H1 (cell line): Measurements from ENCODE around the gene MS4A5. TPM values are rescaled to one million over a fixed set of nuclear protein-coding genes. Genes with fewer than 3 reads are reported as not detected.

ENCODE experiments used
- CTCF ChIA-PET: fragments of 300-600 bp; sonication (Branson Sonifier 250); formaldehyde crosslinking; loops from one replicate; lab custom pipeline; 2021; ENCODE audit not compliant: partially characterized antibody; lab: Charles Lee
- POLR2A ChIA-PET: fragments of 300-600 bp; sonication (Branson Sonifier 250); formaldehyde crosslinking; loops from one replicate; lab custom pipeline; 2021; ENCODE audit warnings: inconsistent platforms; ENCODE audit not compliant: partially characterized antibody; lab: Charles Lee
- DNase-seq, 2 experiments: peaks; one replicate each; pipeline versions ENCODE4 v3.0.0 to v3.0.0-alpha.2; 2010 to 2022; ENCODE audit warnings: low spot score in 2 of 2, low read depth in 1 of 2, mixed read lengths in 1 of 2
- FAIRE-seq: peaks from 2 replicates; lab custom pipeline; 2011; peaks lifted over from hg19 to GRCh38; lab: Jason Lieb, UNC
- H2AFZ ChIP-seq: 2 replicates; pipeline ENCODE4 v1.8.1; 2012; ENCODE audit warnings: low read length, inconsistent platforms
- H2AK5ac ChIP-seq: 2 replicates; pipeline ENCODE4 v1.6.1; 2013; ENCODE audit warnings: low read depth, low read length
- H2BK120ac ChIP-seq: replicated peaks from 2 replicates; pipeline ENCODE3; 2013; ENCODE audit warnings: low read depth, low read length, inconsistent platforms
- H2BK12ac ChIP-seq: 2 replicates; pipeline ENCODE4 v1.6.1; 2013; ENCODE audit warnings: low read depth, low read length
- H2BK15ac ChIP-seq: 2 replicates; pipeline ENCODE4 v1.6.1; 2013; ENCODE audit warnings: low read length
- H2BK20ac ChIP-seq: 2 replicates; pipeline ENCODE4 v1.6.1; 2013; ENCODE audit warnings: low read length
- H2BK5ac ChIP-seq: 2 replicates; pipeline ENCODE4 v1.6.1; 2013; ENCODE audit warnings: low read depth, low read length
- H3K14ac ChIP-seq: 2 replicates; pipeline ENCODE4 v1.6.1; 2013; ENCODE audit warnings: inconsistent platforms; ENCODE audit not compliant: insufficient read length
- H3K18ac ChIP-seq: 2 replicates; pipeline ENCODE4 v1.6.1; 2013; ENCODE audit warnings: low read length; ENCODE audit errors: extremely low read depth
- H3K23ac ChIP-seq: 2 replicates; pipeline ENCODE4 v1.6.1; 2013; ENCODE audit warnings: inconsistent platforms; ENCODE audit not compliant: insufficient read length
- H3K23me2 ChIP-seq: 2 replicates; pipeline ENCODE4 v1.6.1; 2013; ENCODE audit warnings: low read depth, low read length
- H3K27ac ChIP-seq: 2 replicates; pipeline ENCODE4 v1.6.1; 2011; ENCODE audit warnings: low read depth, low read length, inconsistent platforms
- H3K27me3 ChIP-seq, 4 experiments: replicated peaks in 1 of 4; 1 replicate in 1 of 4; 2 replicates in 3 of 4; pipeline versions ENCODE4 v1.6.1 to v1.8.1; 2011 to 2013; ENCODE audit warnings: low read length in 3 of 4, mild to moderate bottlenecking in 3 of 4, inconsistent platforms in 2 of 4, mixed read lengths in 2 of 4, moderate library complexity in 1 of 4; ENCODE audit not compliant: control insufficient read depth in 3 of 4, insufficient read depth in 3 of 4; ENCODE audit errors: extremely low read depth in 1 of 4
- H3K36me3 ChIP-seq, 4 experiments: 2 replicates each; pipeline versions ENCODE4 v1.6.1 to v1.8.1; 2011 to 2013; ENCODE audit warnings: mild to moderate bottlenecking in 4 of 4, low read length in 3 of 4, moderate library complexity in 2 of 4, control low read depth in 1 of 4, inconsistent platforms in 1 of 4; ENCODE audit not compliant: insufficient read depth in 4 of 4, control insufficient read depth in 2 of 4
- H3K4ac ChIP-seq: replicated peaks from 2 replicates; pipeline ENCODE3; 2013; ENCODE audit warnings: low read length, low read depth, mixed read lengths, inconsistent platforms; ENCODE audit not compliant: insufficient read length
- H3K4me1 ChIP-seq, 4 experiments: replicated peaks in 1 of 4; 1 replicate in 1 of 4; 2 replicates in 3 of 4; pipeline versions ENCODE4 v1.6.1 to v1.8.1; 2011 to 2013; ENCODE audit warnings: low read length in 3 of 4, inconsistent platforms in 2 of 4, mixed read lengths in 1 of 4; ENCODE audit not compliant: insufficient read depth in 4 of 4, control insufficient read depth in 3 of 4
- H3K4me2 ChIP-seq, 2 experiments: 2 replicates each; pipeline versions ENCODE4 v1.6.1 to v1.8.1; 2011 to 2013; ENCODE audit warnings: low read depth in 2 of 2, low read length in 2 of 2, control low read depth in 1 of 2, inconsistent platforms in 1 of 2, mild to moderate bottlenecking in 1 of 2; ENCODE audit not compliant: insufficient read depth in 1 of 2
- H3K4me3 ChIP-seq, 4 experiments: fragments of 200-600, 300-600 bp in 1 of 4; sonication (generic), shearing (Covaris generic), sonication (Bioruptor Twin) in 1 of 4; 2 replicates each; pipeline versions ENCODE4 v1.5.1 to v1.8.1; 2011 to 2016; ENCODE audit warnings: low read length in 4 of 4, low read depth in 3 of 4, control low read depth in 2 of 4, inconsistent platforms in 2 of 4, mild to moderate bottlenecking in 2 of 4, mixed read lengths in 1 of 4, moderate library complexity in 1 of 4; ENCODE audit not compliant: insufficient read depth in 2 of 4; ENCODE audit errors: extremely low read depth in 1 of 4
- H3K56ac ChIP-seq: replicated peaks from 2 replicates; pipeline ENCODE3; 2013; ENCODE audit warnings: low read depth, mild to moderate bottlenecking, mixed read lengths, low read length, inconsistent platforms; ENCODE audit not compliant: insufficient read length
- H3K79me1 ChIP-seq: 2 replicates; pipeline ENCODE4 v1.6.1; 2013; ENCODE audit warnings: low read depth, low read length, control low read depth
- H3K79me2 ChIP-seq, 2 experiments: 2 replicates each; pipeline versions ENCODE4 v1.6.1 to v1.8.1; 2012 to 2013; ENCODE audit warnings: low read length in 2 of 2, mild to moderate bottlenecking in 2 of 2, inconsistent platforms in 1 of 2; ENCODE audit not compliant: insufficient read depth in 2 of 2, control insufficient read depth in 1 of 2
- H3K9ac ChIP-seq, 4 experiments: replicated peaks in 1 of 4; 1 replicate in 1 of 4; 2 replicates in 3 of 4; pipeline versions ENCODE4 v1.6.1 to v1.8.1; 2011 to 2013; ENCODE audit warnings: low read depth in 3 of 4, low read length in 3 of 4, control low read depth in 2 of 4, mild to moderate bottlenecking in 2 of 4, moderate library complexity in 2 of 4, inconsistent platforms in 1 of 4; ENCODE audit errors: extremely low read depth in 1 of 4
- H3K9me3 ChIP-seq, 2 experiments: 2 replicates each; pipeline versions ENCODE4 v1.6.1 to v1.8.1; 2012 to 2013; ENCODE audit warnings: mild to moderate bottlenecking in 2 of 2, moderate library complexity in 2 of 2, control low read depth in 1 of 2, inconsistent platforms in 1 of 2, low read depth in 1 of 2, low read length in 1 of 2, mixed read lengths in 1 of 2; ENCODE audit not compliant: insufficient read depth in 2 of 2
- H4K20me1 ChIP-seq, 2 experiments: replicated peaks in 1 of 2; 2 replicates each; pipeline versions ENCODE3 to v1.8.1; 2011 to 2013; ENCODE audit warnings: inconsistent platforms in 2 of 2, low read length in 2 of 2, mild to moderate bottlenecking in 1 of 2; ENCODE audit not compliant: insufficient read depth in 2 of 2, control insufficient read depth in 1 of 2
- H4K5ac ChIP-seq: 2 replicates; pipeline ENCODE4 v1.6.1; 2013; ENCODE audit warnings: low read length, low read depth, mixed read lengths, inconsistent platforms; ENCODE audit not compliant: insufficient read length
- H4K8ac ChIP-seq: 2 replicates; pipeline ENCODE4 v1.8.0; 2013; ENCODE audit warnings: mild to moderate bottlenecking, moderate library complexity, low read length, inconsistent platforms; ENCODE audit not compliant: insufficient read depth; ENCODE audit errors: extremely low read depth
- H4K91ac ChIP-seq: replicated peaks from 2 replicates; pipeline ENCODE3; 2013; ENCODE audit warnings: low read length, mixed read lengths, inconsistent platforms; ENCODE audit not compliant: insufficient read length
- BACH1 ChIP-seq: IDR thresholded peaks from 2 replicates; pipeline ENCODE4 v1.6.1; 2012; ENCODE audit warnings: low read length, improper control_type of control experiment
- CBX8 ChIP-seq: fragments of 300-800, 300-1000 bp; sonication (generic); IDR thresholded peaks from 2 replicates; pipeline ENCODE4 v1.7.1; 2016; ENCODE audit warnings: low read depth, low read length, borderline replicate concordance
- CEBPB ChIP-seq: IDR thresholded peaks from 2 replicates; pipeline ENCODE4 v1.6.1; 2012; ENCODE audit warnings: low read depth, low read length
- CTBP2 ChIP-seq: IDR thresholded peaks from 2 replicates; pipeline ENCODE4 v1.7.0; 2011; ENCODE audit warnings: borderline replicate concordance, mild to moderate bottlenecking, moderate library complexity, mixed read lengths, low read length; ENCODE audit not compliant: insufficient read depth, insufficient read length
- EGR1 ChIP-seq: IDR thresholded peaks from 2 replicates; pipeline ENCODE4 v1.6.1; 2011; ENCODE audit warnings: low read depth, low read length, borderline replicate concordance
- EP300 ChIP-seq, 2 experiments: IDR thresholded peaks; 1 replicate in 1 of 2; 2 replicates in 1 of 2; pipeline ENCODE4 v1.6.1; 2011 to 2012; ENCODE audit warnings: low read depth in 2 of 2, low read length in 2 of 2, mild to moderate bottlenecking in 2 of 2, borderline replicate concordance in 1 of 2, inconsistent platforms in 1 of 2, moderate library complexity in 1 of 2
- FOSL1 ChIP-seq: IDR thresholded peaks from 2 replicates; pipeline ENCODE4 v1.6.1; 2011; ENCODE audit warnings: mild to moderate bottlenecking, low read depth, low read length, moderate library complexity; ENCODE audit not compliant: insufficient read depth
- NRF1 ChIP-seq: IDR thresholded peaks from 2 replicates; pipeline ENCODE4 v1.6.1; 2011; ENCODE audit warnings: mild to moderate bottlenecking, low read depth, low read length, improper control_type of control experiment
- POLR2A ChIP-seq, 2 experiments: IDR thresholded peaks; 1 replicate in 1 of 2; 2 replicates in 1 of 2; pipeline ENCODE4 v1.6.1; 2011; ENCODE audit warnings: low read depth in 2 of 2, low read length in 2 of 2, mild to moderate bottlenecking in 2 of 2; ENCODE audit errors: control extremely low read depth in 1 of 2
- RNF2 ChIP-seq: fragments of 200-900, 300-1000 bp; sonication (generic); IDR thresholded peaks from 2 replicates; pipeline ENCODE4 v1.7.1; 2016; ENCODE audit warnings: borderline replicate concordance, low read depth, mild to moderate bottlenecking, antibody characterized with exemption, low read length; ENCODE audit not compliant: poor library complexity, severe bottlenecking; ENCODE audit errors: missing control alignments
- SIX5 ChIP-seq: IDR thresholded peaks from 2 replicates; pipeline ENCODE4 v1.6.1; 2011; ENCODE audit warnings: mild to moderate bottlenecking, low read depth, low read length
- SRF ChIP-seq: IDR thresholded peaks from 2 replicates; pipeline ENCODE4 v1.6.1; 2011; ENCODE audit warnings: mild to moderate bottlenecking, low read depth, low read length, moderate library complexity
- TAF7 ChIP-seq: optimal IDR thresholded peaks from 2 replicates; pipeline ENCODE3; 2011; ENCODE audit warnings: low read depth, mild to moderate bottlenecking, inconsistent platforms, low read length, moderate library complexity, borderline replicate concordance
- TBP ChIP-seq: IDR thresholded peaks from 2 replicates; pipeline ENCODE4 v1.6.1; 2011; ENCODE audit warnings: low read depth, low read length, improper control_type of control experiment
- YY1 ChIP-seq: IDR thresholded peaks from 2 replicates; pipeline ENCODE4 v1.6.1; 2011; ENCODE audit warnings: low read depth, mild to moderate bottlenecking, low read length
- WGBS, 2 experiments: shearing (Covaris generic) in 1 of 2; methylation state at CpG; one replicate each; pipeline versions ENCODE4 v1.1.6 to v1.1.7; 2013 to 2015; ENCODE audit warnings: low lambda C conversion rate in 2 of 2, mixed read lengths in 2 of 2, inconsistent platforms in 1 of 2, low coverage in 1 of 2, missing lambda C conversion rate in 1 of 2; ENCODE audit not compliant: insufficient replicate concordance in 2 of 2, insufficient coverage in 1 of 2, insufficient read length in 1 of 2; ENCODE audit errors: extremely low coverage in 1 of 2, missing lambda C conversion rate in 1 of 2; 5-methylcytosine and 5-hydroxymethylcytosine counted together
- polyA plus RNA-seq, 7 experiments: library from polyadenylated mRNA; depleted of rRNA in 3 of 7; stranded (reverse) in 5 of 7; unstranded in 2 of 7; fragments of >200 nt in 5 of 7; fragments of 200-250 nt in 2 of 7; gene quantifications; 1 replicate in 5 of 7; 2 replicates in 1 of 7; 4 replicates in 1 of 7; pipeline versions ENCODE4 v1.2.1 to v1.2.3, GENCODE V29; 2011 to 2013; ENCODE audit warnings: missing spikeins in 2 of 7, mixed read lengths in 2 of 7
- total RNA-seq: library from RNA; stranded (reverse); fragmentation: NEBNext Ultra II Directional; extraction: Animal tissue kit (Norgen Biotek cat#: 25700); gene quantifications from 2 replicates; pipeline ENCODE4 v1.2.1, GENCODE V29; 2021

MS4A5 gene
- total and polyA plus RNA-seq, 2 of the 8 experiments (the other 6 are each of a cell fraction or from before 2014, with no cell fraction given): not detected

DNA sequence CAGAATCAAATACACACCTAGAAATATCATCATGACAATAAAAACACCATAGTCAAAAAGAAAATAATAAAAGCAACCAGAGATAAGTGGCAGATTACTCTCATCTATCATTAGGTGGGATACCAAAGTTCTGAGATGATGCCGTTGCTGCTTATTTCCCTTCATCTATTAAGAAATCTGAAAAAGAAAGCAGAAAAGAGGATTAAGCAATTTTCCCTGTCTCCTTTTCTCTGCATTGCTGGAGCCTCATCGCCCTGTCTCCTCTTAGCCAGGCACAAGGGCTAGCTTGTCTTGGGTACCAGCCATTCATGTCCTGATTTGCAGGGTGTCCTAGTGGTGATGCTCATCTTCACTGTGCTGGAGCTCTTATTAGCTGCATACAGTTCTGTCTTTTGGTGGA lies 37.0 kb upstream of the MS4A5 start:
- H3K4me2 ChIP-seq: no peak overlapping the region
- H2BK120ac ChIP-seq: no peak overlapping the region
- H2BK15ac ChIP-seq: no peak overlapping the region
- no peak overlapping the region for H4K91ac ChIP-seq
- no peak overlapping the region for H3K23ac ChIP-seq
- no peak overlapping the region for H3K56ac ChIP-seq
- DNase-seq (no peak), FAIRE-seq (no peak)
- no peak overlapping the region for H3K14ac ChIP-seq
- H3K36me3 ChIP-seq: no peaks in the 10 kb centered on the region
- H3K18ac ChIP-seq: no peak overlapping the region
- H3K9ac ChIP-seq: no peak overlapping the region
- ChIA-PET CTCF (interaction anchor here (1.1 to 1.5 kb wide), 2 partner anchors 10 to 49 kb away, joined by 3 read pairs; no protein-coding TSS in a partner anchor), POLR2A (no interaction called here)
- no peaks in the 10 kb centered on the region for H3K79me2 ChIP-seq
- H4K20me1 ChIP-seq: no peaks in the 10 kb centered on the region
- no peaks in the 10 kb centered on the region for H3K9me3 ChIP-seq
- no peak overlapping the region for H3K4me3 ChIP-seq
- H3K79me1 ChIP-seq: no peaks in the 10 kb centered on the region
- no peak overlapping the region for H2AFZ ChIP-seq
- H3K4me1 ChIP-seq: 0 out of 7 replicates have a peak, but pooled peaks cover 0 to 2% (median 0%) of the 10 kb centered on the region in 4 experiments
- no peak overlapping the region for H3K4ac ChIP-seq
- H2AK5ac ChIP-seq: no peak overlapping the region
- no peaks in the 10 kb centered on the region for H3K23me2 ChIP-seq
- no peaks in the 10 kb centered on the region for H3K27me3 ChIP-seq
- WGBS, 2 experiments: 94% methylated on average over 2 of the region's 2 CpGs; no CpG with 5 or more reads in 1 of the 2 experiments
- H4K8ac ChIP-seq: no peak overlapping the region
- no peak overlapping the region for H2BK12ac ChIP-seq
- no peak overlapping the region for H2BK5ac ChIP-seq
- H3K27ac ChIP-seq: no peak overlapping the region
- no peak overlapping the region for H4K5ac ChIP-seq
- no peak overlapping the region for H2BK20ac ChIP-seq
- TF ChIP-seq SRF (no peak), FOSL1 (no peak), YY1 (no peak), POLR2A (IDR thresholded peaks at IDR 0.05; ENCODE audit: control extremely low read depth in 1 of 2, low read depth in 2 of 2, low read length in 2 of 2) (no peak), CTBP2 (no peak), EP300 (IDR thresholded peaks at IDR 0.05; ENCODE audit: borderline replicate concordance in 1 of 2, low read depth in 2 of 2, low read length in 2 of 2) (no peak), RNF2 (no peak), BACH1 (no peak), TBP (no peak), NRF1 (no peak), CBX8 (no peak), EGR1 (no peak), SIX5 (no peak), CEBPB (no peak), TAF7 (no peak)
